MCF 10A (cell line): ENCODE results near the gene ADAMTS8. TPM values are rescaled to one million over a fixed set of nuclear protein-coding genes. Genes with fewer than 3 reads are reported as not detected.

ENCODE experiments used
- BruUV-seq: library from RNA; stranded (reverse); fragments of 400-500 nt; replicated peaks from 2 replicates; lab custom pipeline; 2021; lab: Mats Ljungman, UMichigan
- CTCF ChIA-PET: fragments of 300-600 bp; sonication (Branson Sonifier 250); formaldehyde crosslinking; extraction: SDS; loops from one replicate; lab custom pipeline; 2021; ENCODE audit warnings: antibody characterized with exemption, inconsistent platforms; lab: Yijun Ruan, JAX
- POLR2A ChIA-PET: fragments of 300-600, 350-650 bp; sonication (Branson Sonifier 250); formaldehyde crosslinking; extraction: SDS; loops from one replicate; lab custom pipeline; 2020; ENCODE audit warnings: antibody characterized with exemption, inconsistent platforms; lab: Yijun Ruan, JAX
- DNase-seq: peaks from one replicate; pipeline ENCODE4 v3.0.0-alpha.2; 2018; ENCODE audit not compliant: unreplicated experiment
- H3K27ac Mint-ChIP-seq: one replicate; pipeline ENCODE4 v1.8.0; 2022; ENCODE audit warnings: mild to moderate bottlenecking, low read depth, mixed read lengths; ENCODE audit not compliant: unreplicated experiment
- H3K27me3 Mint-ChIP-seq: one replicate; pipeline ENCODE4 v1.8.0; 2022; ENCODE audit warnings: mixed read lengths; ENCODE audit not compliant: insufficient read depth, unreplicated experiment
- H3K36me3 Mint-ChIP-seq: one replicate; pipeline ENCODE4 v1.8.0; 2022; ENCODE audit warnings: mild to moderate bottlenecking, moderate library complexity, mixed read lengths; ENCODE audit not compliant: insufficient read depth, unreplicated experiment
- H3K4me1 Mint-ChIP-seq: one replicate; pipeline ENCODE4 v1.8.0; 2022; ENCODE audit warnings: mixed read lengths; ENCODE audit not compliant: insufficient read depth, unreplicated experiment
- H3K4me3 Mint-ChIP-seq: one replicate; pipeline ENCODE4 v1.8.0; 2022; ENCODE audit warnings: mild to moderate bottlenecking, moderate library complexity, mixed read lengths; ENCODE audit not compliant: unreplicated experiment
- H3K9me3 Mint-ChIP-seq: one replicate; pipeline ENCODE4 v1.8.0; 2022; ENCODE audit warnings: mixed read lengths; ENCODE audit not compliant: unreplicated experiment
- intact Hi-C: fragments of 100-400 bp; cut with micrococcal nuclease; formaldehyde crosslinking; loops from 2 replicates; pipeline ENCODE4 v1.14.1; 2022
- total RNA-seq: library from RNA; stranded (reverse); gene quantifications from 2 replicates; pipeline ENCODE4 v1.2.3, GENCODE V29; 2022
- TF ChIP-seq, protein P1 (sequence below): fragments of 200-600 bp; IDR thresholded peaks from one replicate; pipeline ENCODE4 v1.8.0; 2022; ENCODE audit warnings: antibody characterized with exemption, mild to moderate bottlenecking; ENCODE audit not compliant: unreplicated experiment

ADAMTS8 gene
- total RNA-seq, 1 experiment from 2014 or later = not detected

- intact Hi-C loops = loop anchor here (2.0 kb wide), 1 partner anchor 189 kb away; no protein-coding TSS in a partner anchor
- CTCF ChIA-PET = interaction anchor here (0.6 to 25.6 kb wide), 9 partner anchors 15 to 418 kb away, joined by 3 to 1064 read pairs (median 3); no protein-coding TSS in a partner anchor
- Mint-ChIP-seq H3K4me1 (no peaks in the 10 kb centered on the region), H3K27me3 (no peaks in the 10 kb centered on the region), H3K36me3 (no peaks in the 10 kb centered on the region), H3K9me3 (no peaks in the 10 kb centered on the region), H3K27ac (no peak overlapping the region), H3K4me3 (peak overlapping the region; percentile 72)
- POLR2A ChIA-PET = interaction anchor here (0.6 to 1.2 kb wide), 4 partner anchors 15 to 413 kb away, joined by 3 to 4 read pairs (median 3); no protein-coding TSS in a partner anchor
- no TSS peak for BruUV-seq
- TF ChIP-seq, protein P1, sequence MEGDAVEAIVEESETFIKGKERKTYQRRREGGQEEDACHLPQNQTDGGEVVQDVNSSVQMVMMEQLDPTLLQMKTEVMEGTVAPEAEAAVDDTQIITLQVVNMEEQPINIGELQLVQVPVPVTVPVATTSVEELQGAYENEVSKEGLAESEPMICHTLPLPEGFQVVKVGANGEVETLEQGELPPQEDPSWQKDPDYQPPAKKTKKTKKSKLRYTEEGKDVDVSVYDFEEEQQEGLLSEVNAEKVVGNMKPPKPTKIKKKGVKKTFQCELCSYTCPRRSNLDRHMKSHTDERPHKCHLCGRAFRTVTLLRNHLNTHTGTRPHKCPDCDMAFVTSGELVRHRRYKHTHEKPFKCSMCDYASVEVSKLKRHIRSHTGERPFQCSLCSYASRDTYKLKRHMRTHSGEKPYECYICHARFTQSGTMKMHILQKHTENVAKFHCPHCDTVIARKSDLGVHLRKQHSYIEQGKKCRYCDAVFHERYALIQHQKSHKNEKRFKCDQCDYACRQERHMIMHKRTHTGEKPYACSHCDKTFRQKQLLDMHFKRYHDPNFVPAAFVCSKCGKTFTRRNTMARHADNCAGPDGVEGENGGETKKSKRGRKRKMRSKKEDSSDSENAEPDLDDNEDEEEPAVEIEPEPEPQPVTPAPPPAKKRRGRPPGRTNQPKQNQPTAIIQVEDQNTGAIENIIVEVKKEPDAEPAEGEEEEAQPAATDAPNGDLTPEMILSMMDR = no peak
- no peak for DNase-seq
These were observed 19.6 kb upstream of the ADAMTS8 start for GRCh38 chr11:130448039-130448415.

DNA sequence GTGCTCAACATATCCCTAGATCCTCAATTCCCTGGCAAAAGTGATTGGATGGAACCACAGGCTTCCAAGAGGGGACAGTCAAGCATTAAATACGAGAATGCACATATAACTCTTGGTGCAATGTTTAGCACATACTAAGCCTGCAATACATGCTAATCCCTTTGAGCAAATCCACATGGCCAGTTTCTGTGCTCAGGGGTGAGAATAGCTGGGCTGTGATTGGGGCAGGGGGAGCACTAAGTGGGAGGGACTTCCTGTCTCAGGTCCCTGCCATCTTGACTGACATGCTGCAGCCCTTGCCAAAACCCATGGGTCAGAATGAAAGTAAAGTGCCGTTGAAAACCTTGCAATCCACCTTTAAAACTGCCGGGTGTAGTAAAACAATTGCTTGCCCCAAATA is 17.4 kb upstream of the ADAMTS8 start:
- intact Hi-C loops = no loop called here
- no TSS peak for BruUV-seq
- ChIA-PET CTCF (interaction anchor here (0.6 to 25.6 kb wide), 4 partner anchors 13 to 420 kb away, joined by 3 to 1064 read pairs (median 40); no protein-coding TSS in a partner anchor), POLR2A (interaction anchor here (0.7 kb wide), 1 partner anchor 9 kb away, joined by 4 read pairs; no protein-coding TSS in a partner anchor)
- H3K4me1 Mint-ChIP-seq = no peaks in the 10 kb centered on the region
- no peak for DNase-seq
- TF ChIP-seq, protein P1 = no peak
- H3K4me3 Mint-ChIP-seq = no peak overlapping the region
- no peaks in the 10 kb centered on the region for H3K9me3 Mint-ChIP-seq
- no peaks in the 10 kb centered on the region for H3K27me3 Mint-ChIP-seq
- no peak overlapping the region for H3K27ac Mint-ChIP-seq
- H3K36me3 Mint-ChIP-seq = no peaks in the 10 kb centered on the region

GRCh38 chr11:130442737-130443136 is 14.3 kb upstream of the ADAMTS8 start:
- DNase-seq = no peak
- no peaks in the 10 kb centered on the region for H3K27me3 Mint-ChIP-seq
- BruUV-seq = no TSS peak
- TF ChIP-seq, protein P1 = no peak
- H3K4me3 Mint-ChIP-seq = no peak overlapping the region
- intact Hi-C loops = no loop called here
- POLR2A ChIA-PET = interaction anchor here (0.6 to 1.4 kb wide), 2 partner anchors 79 to 345 kb away, joined by 3 to 5 read pairs; no protein-coding TSS in a partner anchor
- H3K36me3 Mint-ChIP-seq = no peaks in the 10 kb centered on the region
- peaks cover 6% of the 10 kb centered on the region for H3K4me1 Mint-ChIP-seq
- no peaks in the 10 kb centered on the region for H3K9me3 Mint-ChIP-seq
- no peak overlapping the region for H3K27ac Mint-ChIP-seq
- CTCF ChIA-PET = interaction anchor here (0.8 to 25.6 kb wide), 8 partner anchors 10 to 473 kb away, joined by 3 to 1064 read pairs (median 4); partner anchors contain the start of gene SNX19

GRCh38 chr11:130441719-130442118 is 13.3 kb upstream of the ADAMTS8 start:
- no peak overlapping the region for H3K27ac Mint-ChIP-seq
- ChIA-PET POLR2A (interaction anchor here (1.4 kb wide), 1 partner anchor 346 kb away, joined by 5 read pairs; no protein-coding TSS in a partner anchor), CTCF (interaction anchor here (0.6 to 25.6 kb wide), 8 partner anchors 9 to 474 kb away, joined by 3 to 1064 read pairs (median 4); partner anchors contain the start of gene SNX19)
- H3K4me1 Mint-ChIP-seq = peaks cover 6% of the 10 kb centered on the region
- intact Hi-C loops = no loop called here
- H3K9me3 Mint-ChIP-seq = no peaks in the 10 kb centered on the region
- DNase-seq = no peak
- no peaks in the 10 kb centered on the region for H3K36me3 Mint-ChIP-seq
- no peaks in the 10 kb centered on the region for H3K27me3 Mint-ChIP-seq
- no peak overlapping the region for H3K4me3 Mint-ChIP-seq
- TF ChIP-seq, protein P1 = no peak
- BruUV-seq = no TSS peak
